K562 (cell line): ENCODE data around the gene CDK5R2. TPM values are rescaled to one million over a fixed set of nuclear protein-coding genes. Genes with fewer than 3 reads are reported as not detected.

ENCODE experiments used
- ATAC-seq: fragments of 200-7000 bp; cut with Tn5 transposase; 3 replicates; pipeline ENCODE4 v1.9.1; 2020; ENCODE audit warnings: moderate library complexity
- BruUV-seq: library from RNA; stranded (reverse); fragments of 400-500 nt; replicated peaks from 2 replicates; lab custom pipeline; 2021; lab: Mats Ljungman, UMichigan
- CTCF ChIA-PET: fragments of 300-600 bp; formaldehyde crosslinking; extraction: SDS; loops from one replicate; lab custom pipeline; 2021; ENCODE audit warnings: low intra/inter-chr PET ratio; lab: Yijun Ruan, JAX
- POLR2A ChIA-PET: fragments of 300-600, 350-650 bp; sonication (Branson Sonifier 250); formaldehyde crosslinking; extraction: SDS; loops from one replicate; lab custom pipeline; 2021; ENCODE audit warnings: antibody characterized with exemption, inconsistent platforms; lab: Yijun Ruan, JAX
- DNase-seq, 4 experiments: peaks; one replicate each; pipeline versions ENCODE4 v3.0.0 to v3.0.0-alpha.2; 2011 to 2018; ENCODE audit warnings: low spot score in 3 of 4, mixed read lengths in 3 of 4; ENCODE audit errors: extremely low read depth in 1 of 4
- FAIRE-seq: peaks from 2 replicates; lab custom pipeline; 2011; peaks lifted over from hg19 to GRCh38; lab: Jason Lieb, UNC
- H2AFZ ChIP-seq: 2 replicates; pipeline ENCODE4 v1.6.0; 2011; ENCODE audit warnings: low read depth, low read length, control low read depth, inconsistent platforms
- H3K27ac ChIP-seq: fragments of 200-600 bp; 3 replicates; pipeline ENCODE4 v1.8.0; 2011; ENCODE audit warnings: low read depth, mild to moderate bottlenecking, control low read depth, inconsistent platforms, low read length, moderate library complexity, mixed read lengths; ENCODE audit errors: extremely low read depth
- H3K27me3 ChIP-seq, 2 experiments: fragments of 300-600 bp in 1 of 2; 2 replicates in 1 of 2; 3 replicates in 1 of 2; pipeline versions ENCODE4 v1.6.0 to v1.8.0; 2011; ENCODE audit warnings: inconsistent platforms in 2 of 2, low read length in 2 of 2, mild to moderate bottlenecking in 1 of 2, mixed read lengths in 1 of 2, moderate library complexity in 1 of 2; ENCODE audit not compliant: control insufficient read depth in 2 of 2, insufficient read depth in 2 of 2
- H3K36me3 ChIP-seq: fragments of 300-600 bp; 3 replicates; pipeline ENCODE4 v1.8.0; 2011; ENCODE audit warnings: mild to moderate bottlenecking, low read length, inconsistent platforms; ENCODE audit not compliant: control insufficient read depth, insufficient read depth
- H3K4me1 ChIP-seq, 2 experiments: fragments of 200-600 bp in 1 of 2; replicated peaks in 1 of 2; 2 replicates in 1 of 2; 3 replicates in 1 of 2; pipeline versions ENCODE4 v1.5.1 to v1.8.0; 2011; ENCODE audit warnings: inconsistent platforms in 2 of 2, low read length in 2 of 2, mild to moderate bottlenecking in 1 of 2, mixed read lengths in 1 of 2, moderate library complexity in 1 of 2; ENCODE audit not compliant: control insufficient read depth in 2 of 2, insufficient read depth in 2 of 2
- H3K4me2 ChIP-seq: 2 replicates; pipeline ENCODE4 v1.6.1; 2011; ENCODE audit warnings: low read length, control low read depth, inconsistent platforms, mixed read lengths; ENCODE audit not compliant: insufficient read depth
- H3K4me3 ChIP-seq: fragments of 200-600 bp; sonication (generic), shearing (Covaris generic); 2 replicates; pipeline ENCODE4 v1.5.1; 2016; ENCODE audit warnings: control low read depth, inconsistent platforms
- H3K79me2 ChIP-seq: fragments of 200-600 bp; 3 replicates; pipeline ENCODE4 v1.8.0; 2011; ENCODE audit warnings: low read length, inconsistent platforms; ENCODE audit not compliant: control insufficient read depth, insufficient read depth
- H3K9ac ChIP-seq, 2 experiments: 2 replicates each; pipeline versions ENCODE4 v1.6.0 to v1.6.1; 2011; ENCODE audit warnings: low read depth in 2 of 2, low read length in 2 of 2, control low read depth in 1 of 2, inconsistent platforms in 1 of 2, mild to moderate bottlenecking in 1 of 2, mixed read lengths in 1 of 2; ENCODE audit not compliant: insufficient read depth in 1 of 2
- H3K9me1 ChIP-seq: one replicate; pipeline ENCODE4 v1.6.0; 2011; ENCODE audit warnings: inconsistent platforms, mild to moderate bottlenecking, low read length, moderate library complexity; ENCODE audit not compliant: control insufficient read depth, insufficient read depth
- H3K9me3 ChIP-seq: replicated peaks from 2 replicates; pipeline ENCODE4 v1.5.1; 2011; ENCODE audit warnings: low read depth, low read length, inconsistent platforms; ENCODE audit not compliant: control insufficient read depth, insufficient read depth
- H4K20me1 ChIP-seq: replicated peaks from 2 replicates; pipeline ENCODE4 v1.6.1; 2011; ENCODE audit warnings: low read length, inconsistent platforms, mixed read lengths; ENCODE audit not compliant: control insufficient read depth, insufficient read depth
- ETS2 ChIP-seq: IDR thresholded peaks from 2 replicates; pipeline ENCODE4 v1.6.1; 2016; ENCODE audit warnings: borderline replicate concordance, missing genetic modification characterization, mild to moderate bottlenecking, moderate library complexity, missing compliant biosample characterization; ENCODE audit not compliant: poor library complexity, severe bottlenecking
- WGBS: fragments of 100-300 bp; shearing (Covaris generic); methylation state at CpG from one replicate; pipeline ENCODE4 v1.1.6; 2016; ENCODE audit warnings: low coverage, mixed read lengths; ENCODE audit not compliant: insufficient coverage; ENCODE audit errors: missing lambda C conversion rate; 5-methylcytosine and 5-hydroxymethylcytosine counted together
- in situ Hi-C: fragments of 300-500 bp; cut with MboI; formaldehyde crosslinking; loops from 4 replicates; pipeline ENCODE4 v1.15.0; 2018; ENCODE audit warnings: inconsistent platforms, mixed read lengths
- intact Hi-C: fragments of 100-400 bp; cut with micrococcal nuclease; formaldehyde crosslinking; loops from 2 replicates; pipeline ENCODE4 v1.14.2; 2022
- polyA plus RNA-seq, 8 experiments: library from polyadenylated mRNA; depleted of rRNA in 4 of 8; stranded (reverse) in 5 of 8; unstranded in 3 of 8; fragments of >200 nt; fragmentation: Nextera tagmentation in 2 of 8; fragmentation: Illumina TruSeq in 1 of 8; extraction: Ambion mirVana in 2 of 8; extraction: Trizol in 1 of 8; gene quantifications; 2 replicates each; pipeline versions ENCODE4 v1.2.1 to v1.2.3, GENCODE V29; 2011 to 2014; ENCODE audit warnings: inconsistent platforms in 1 of 8, missing spikeins in 1 of 8
- total RNA-seq, 7 experiments: library from RNA; depleted of rRNA in 6 of 7; stranded (reverse); fragments of >200 nt in 6 of 7; fragmentation: Illumina TruSeq in 2 of 7; extraction: Trizol in 2 of 7; gene quantifications; 2 replicates each; pipeline versions ENCODE4 v1.2.1 to v1.2.3, GENCODE V29; 2011 to 2021; ENCODE audit warnings: low replicate concordance in 1 of 7
- TF ChIP-seq, protein P1 (sequence below): sonication (generic); formaldehyde crosslinking; IDR thresholded peaks from 2 replicates; pipeline ENCODE4 v1.8.1; 2023; ENCODE audit warnings: mild to moderate bottlenecking, missing genetic modification reagents

The CDK5R2 gene
- total and polyA plus RNA-seq, 9 of the 15 experiments (the other 6 are each of a cell fraction or from before 2014, with no cell fraction given) = 0.09 TPM; not detected in 8

DNA sequence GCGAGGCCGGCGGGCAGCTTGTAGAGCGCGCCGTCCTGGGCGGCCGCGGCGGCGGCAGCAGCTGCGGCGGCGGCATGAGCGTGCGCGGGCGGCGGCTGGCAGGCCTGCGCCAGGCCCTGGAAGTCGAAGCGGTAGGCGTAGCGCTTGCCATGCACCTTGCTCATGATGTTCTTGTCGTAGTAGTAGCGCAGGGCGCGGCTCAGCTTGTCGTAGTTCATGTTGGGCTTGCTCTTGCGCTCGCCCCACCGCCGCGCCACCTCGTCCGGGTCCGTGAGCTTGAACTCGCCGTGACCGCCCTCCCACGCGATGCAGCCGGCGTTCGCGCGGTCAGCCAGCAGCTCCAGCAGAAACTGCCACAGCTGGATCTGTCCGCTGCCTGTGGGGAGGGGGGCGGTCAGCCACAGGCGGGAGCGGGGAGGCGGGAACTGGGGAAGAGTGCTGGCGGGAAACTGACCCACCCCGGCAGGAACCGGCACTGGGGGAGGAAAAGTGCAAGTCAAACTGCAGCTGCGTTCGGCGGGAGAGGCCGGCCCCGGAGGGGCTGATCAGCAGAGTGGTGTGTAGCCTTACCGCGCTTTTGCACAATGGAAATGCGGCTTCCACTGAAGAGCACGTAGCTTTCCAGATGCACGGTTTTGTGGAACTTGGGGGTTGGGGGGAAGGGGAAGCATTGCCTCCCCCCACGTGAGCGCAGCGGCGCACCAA, 22.6 kb downstream of the CDK5R2 start:
- BruUV-seq = no TSS peak
- no peaks in the 10 kb centered on the region for H3K9me1 ChIP-seq
- no peak overlapping the region for H3K27ac ChIP-seq
- intact Hi-C loops = no loop called here
- no peaks in the 10 kb centered on the region for H3K36me3 ChIP-seq
- no peak for DNase-seq
- no peak overlapping the region for H2AFZ ChIP-seq
- H3K79me2 ChIP-seq = no peaks in the 10 kb centered on the region
- H3K27me3 ChIP-seq = peaks cover 0 to 26% of the 10 kb centered on the region in 2 experiments; a peak in 2 of 5 replicates
- no peak for FAIRE-seq
- no peaks in the 10 kb centered on the region for H3K9me3 ChIP-seq
- no peak overlapping the region for H3K4me3 ChIP-seq
- WGBS = 47% methylated on average over 7 of the region's 69 CpGs
- no peak overlapping the region for H3K4me2 ChIP-seq
- in situ Hi-C loops = no loop called here
- CTCF ChIA-PET = interaction anchor here (0.6 kb wide), 1 partner anchor 793 kb away, joined by 4 read pairs; no protein-coding TSS in a partner anchor
- no peaks in the 10 kb centered on the region for H4K20me1 ChIP-seq
- POLR2A ChIA-PET = no interaction called here
- H3K9ac ChIP-seq = no peak overlapping the region
- ATAC-seq = no peak
- TF ChIP-seq, protein P1, sequence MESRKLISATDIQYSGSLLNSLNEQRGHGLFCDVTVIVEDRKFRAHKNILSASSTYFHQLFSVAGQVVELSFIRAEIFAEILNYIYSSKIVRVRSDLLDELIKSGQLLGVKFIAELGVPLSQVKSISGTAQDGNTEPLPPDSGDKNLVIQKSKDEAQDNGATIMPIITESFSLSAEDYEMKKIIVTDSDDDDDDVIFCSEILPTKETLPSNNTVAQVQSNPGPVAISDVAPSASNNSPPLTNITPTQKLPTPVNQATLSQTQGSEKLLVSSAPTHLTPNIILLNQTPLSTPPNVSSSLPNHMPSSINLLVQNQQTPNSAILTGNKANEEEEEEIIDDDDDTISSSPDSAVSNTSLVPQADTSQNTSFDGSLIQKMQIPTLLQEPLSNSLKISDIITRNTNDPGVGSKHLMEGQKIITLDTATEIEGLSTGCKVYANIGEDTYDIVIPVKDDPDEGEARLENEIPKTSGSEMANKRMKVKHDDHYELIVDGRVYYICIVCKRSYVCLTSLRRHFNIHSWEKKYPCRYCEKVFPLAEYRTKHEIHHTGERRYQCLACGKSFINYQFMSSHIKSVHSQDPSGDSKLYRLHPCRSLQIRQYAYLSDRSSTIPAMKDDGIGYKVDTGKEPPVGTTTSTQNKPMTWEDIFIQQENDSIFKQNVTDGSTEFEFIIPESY (CRISPR knock-in tag) = peak; percentile 88
- no peak for TF ChIP-seq ETS2
- TF ChIP-seq, all 486 proteins: peak for 1
- peaks cover 3 to 23% of the 10 kb centered on the region in 2 experiments; a peak in 3 of 5 replicates for H3K4me1 ChIP-seq
